Measurements from ENCODE around the gene EIF2B4. TPM values are rescaled to one million over a fixed set of nuclear protein-coding genes. Genes with fewer than 3 reads are reported as not detected.

Gene EIF2B4
- total and polyA plus RNA-seq, 9 of the 15 experiments (the other 6 are each of a cell fraction or from before 2014, with no cell fraction given): 29.7 to 80.3 (median 58.9) TPM

DNA sequence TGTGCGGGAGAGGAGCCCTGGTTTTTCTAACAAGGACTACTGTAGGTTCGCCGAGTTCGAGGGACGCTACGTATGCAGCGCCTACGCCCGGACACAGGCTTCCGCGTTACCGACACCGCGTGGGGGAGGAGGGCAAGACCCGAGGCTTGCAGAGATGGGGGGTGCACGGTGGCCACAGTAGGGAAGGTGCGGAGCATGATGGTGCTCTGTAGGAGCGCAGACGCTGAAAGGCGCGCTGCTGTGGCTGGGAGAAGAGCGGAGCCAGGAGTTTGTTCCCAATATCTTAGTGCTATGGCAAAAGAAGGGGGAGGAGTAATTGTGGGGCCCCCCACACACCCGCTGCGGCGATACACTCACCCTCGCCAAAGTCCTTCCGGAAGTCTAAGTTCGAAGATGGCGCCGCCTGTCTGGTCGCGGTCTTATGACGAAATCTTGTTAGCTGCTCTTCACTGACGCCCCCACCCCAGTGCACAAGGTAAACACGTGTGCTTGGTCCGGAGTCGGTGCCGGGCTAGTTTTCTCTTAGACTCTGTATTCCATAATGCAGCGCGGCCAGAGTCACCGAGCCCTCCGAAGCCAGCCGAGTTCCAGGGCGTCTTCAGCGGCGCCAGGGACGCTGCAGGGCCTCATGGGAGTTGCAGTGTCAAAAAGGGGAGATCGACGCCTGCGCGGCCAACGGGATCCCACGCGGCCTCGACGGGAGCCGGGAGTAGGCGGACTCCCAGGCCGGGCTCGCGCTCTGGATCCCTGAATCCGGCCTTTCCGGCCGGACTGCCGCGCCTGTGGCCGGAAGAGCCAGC is 13.6 kb downstream of the EIF2B4 start, which contains the start of gene GTF3C2 (continued):
- TF ChIP-seq, protein P1, sequence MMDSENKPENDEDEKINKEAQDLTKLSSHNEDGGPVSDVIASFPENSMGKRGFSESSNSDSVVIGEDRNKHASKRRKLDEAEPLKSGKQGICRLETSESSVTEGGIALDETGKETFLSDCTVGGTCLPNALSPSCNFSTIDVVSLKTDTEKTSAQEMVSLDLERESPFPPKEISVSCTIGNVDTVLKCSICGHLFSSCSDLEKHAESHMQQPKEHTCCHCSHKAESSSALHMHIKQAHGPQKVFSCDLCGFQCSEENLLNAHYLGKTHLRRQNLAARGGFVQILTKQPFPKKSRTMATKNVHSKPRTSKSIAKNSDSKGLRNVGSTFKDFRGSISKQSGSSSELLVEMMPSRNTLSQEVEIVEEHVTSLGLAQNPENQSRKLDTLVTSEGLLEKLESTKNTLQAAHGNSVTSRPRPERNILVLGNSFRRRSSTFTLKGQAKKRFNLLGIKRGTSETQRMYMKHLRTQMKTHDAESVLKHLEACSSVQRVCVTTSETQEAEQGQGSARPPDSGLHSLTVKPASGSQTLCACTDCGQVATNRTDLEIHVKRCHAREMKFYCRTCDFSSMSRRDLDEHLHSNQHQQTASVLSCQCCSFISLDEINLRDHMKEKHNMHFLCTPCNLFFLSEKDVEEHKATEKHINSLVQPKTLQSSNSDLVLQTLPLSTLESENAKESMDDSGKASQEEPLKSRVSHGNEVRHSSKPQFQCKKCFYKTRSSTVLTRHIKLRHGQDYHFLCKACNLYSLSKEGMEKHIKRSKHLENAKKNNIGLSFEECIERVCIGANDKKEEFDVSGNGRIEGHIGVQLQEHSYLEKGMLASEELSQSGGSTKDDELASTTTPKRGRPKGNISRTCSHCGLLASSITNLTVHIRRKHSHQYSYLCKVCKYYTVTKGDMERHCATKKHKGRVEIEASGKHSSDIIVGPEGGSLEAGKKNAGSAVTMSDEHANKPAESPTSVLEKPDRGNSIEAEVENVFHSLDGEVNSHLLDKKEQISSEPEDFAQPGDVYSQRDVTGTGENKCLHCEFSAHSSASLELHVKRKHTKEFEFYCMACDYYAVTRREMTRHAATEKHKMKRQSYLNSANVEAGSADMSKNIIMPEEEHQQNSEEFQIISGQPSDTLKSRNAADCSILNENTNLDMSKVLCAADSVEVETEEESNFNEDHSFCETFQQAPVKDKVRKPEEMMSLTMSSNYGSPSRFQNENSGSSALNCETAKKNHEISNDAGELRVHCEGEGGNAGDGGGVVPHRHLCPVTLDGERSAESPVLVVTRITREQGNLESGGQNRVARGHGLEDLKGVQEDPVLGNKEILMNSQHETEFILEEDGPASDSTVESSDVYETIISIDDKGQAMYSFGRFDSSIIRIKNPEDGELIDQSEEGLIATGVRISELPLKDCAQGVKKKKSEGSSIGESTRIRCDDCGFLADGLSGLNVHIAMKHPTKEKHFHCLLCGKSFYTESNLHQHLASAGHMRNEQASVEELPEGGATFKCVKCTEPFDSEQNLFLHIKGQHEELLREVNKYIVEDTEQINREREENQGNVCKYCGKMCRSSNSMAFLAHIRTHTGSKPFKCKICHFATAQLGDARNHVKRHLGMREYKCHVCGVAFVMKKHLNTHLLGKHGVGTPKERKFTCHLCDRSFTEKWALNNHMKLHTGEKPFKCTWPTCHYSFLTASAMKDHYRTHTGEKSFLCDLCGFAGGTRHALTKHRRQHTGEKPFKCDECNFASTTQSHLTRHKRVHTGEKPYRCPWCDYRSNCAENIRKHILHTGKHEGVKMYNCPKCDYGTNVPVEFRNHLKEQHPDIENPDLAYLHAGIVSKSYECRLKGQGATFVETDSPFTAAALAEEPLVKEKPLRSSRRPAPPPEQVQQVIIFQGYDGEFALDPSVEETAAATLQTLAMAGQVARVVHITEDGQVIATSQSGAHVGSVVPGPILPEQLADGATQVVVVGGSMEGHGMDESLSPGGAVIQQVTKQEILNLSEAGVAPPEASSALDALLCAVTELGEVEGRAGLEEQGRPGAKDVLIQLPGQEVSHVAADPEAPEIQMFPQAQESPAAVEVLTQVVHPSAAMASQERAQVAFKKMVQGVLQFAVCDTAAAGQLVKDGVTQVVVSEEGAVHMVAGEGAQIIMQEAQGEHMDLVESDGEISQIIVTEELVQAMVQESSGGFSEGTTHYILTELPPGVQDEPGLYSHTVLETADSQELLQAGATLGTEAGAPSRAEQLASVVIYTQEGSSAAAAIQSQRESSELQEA (IDR thresholded peaks at IDR 0.05; ENCODE audit: low read depth): peak; percentile 91
- TF ChIP-seq, protein P2, sequence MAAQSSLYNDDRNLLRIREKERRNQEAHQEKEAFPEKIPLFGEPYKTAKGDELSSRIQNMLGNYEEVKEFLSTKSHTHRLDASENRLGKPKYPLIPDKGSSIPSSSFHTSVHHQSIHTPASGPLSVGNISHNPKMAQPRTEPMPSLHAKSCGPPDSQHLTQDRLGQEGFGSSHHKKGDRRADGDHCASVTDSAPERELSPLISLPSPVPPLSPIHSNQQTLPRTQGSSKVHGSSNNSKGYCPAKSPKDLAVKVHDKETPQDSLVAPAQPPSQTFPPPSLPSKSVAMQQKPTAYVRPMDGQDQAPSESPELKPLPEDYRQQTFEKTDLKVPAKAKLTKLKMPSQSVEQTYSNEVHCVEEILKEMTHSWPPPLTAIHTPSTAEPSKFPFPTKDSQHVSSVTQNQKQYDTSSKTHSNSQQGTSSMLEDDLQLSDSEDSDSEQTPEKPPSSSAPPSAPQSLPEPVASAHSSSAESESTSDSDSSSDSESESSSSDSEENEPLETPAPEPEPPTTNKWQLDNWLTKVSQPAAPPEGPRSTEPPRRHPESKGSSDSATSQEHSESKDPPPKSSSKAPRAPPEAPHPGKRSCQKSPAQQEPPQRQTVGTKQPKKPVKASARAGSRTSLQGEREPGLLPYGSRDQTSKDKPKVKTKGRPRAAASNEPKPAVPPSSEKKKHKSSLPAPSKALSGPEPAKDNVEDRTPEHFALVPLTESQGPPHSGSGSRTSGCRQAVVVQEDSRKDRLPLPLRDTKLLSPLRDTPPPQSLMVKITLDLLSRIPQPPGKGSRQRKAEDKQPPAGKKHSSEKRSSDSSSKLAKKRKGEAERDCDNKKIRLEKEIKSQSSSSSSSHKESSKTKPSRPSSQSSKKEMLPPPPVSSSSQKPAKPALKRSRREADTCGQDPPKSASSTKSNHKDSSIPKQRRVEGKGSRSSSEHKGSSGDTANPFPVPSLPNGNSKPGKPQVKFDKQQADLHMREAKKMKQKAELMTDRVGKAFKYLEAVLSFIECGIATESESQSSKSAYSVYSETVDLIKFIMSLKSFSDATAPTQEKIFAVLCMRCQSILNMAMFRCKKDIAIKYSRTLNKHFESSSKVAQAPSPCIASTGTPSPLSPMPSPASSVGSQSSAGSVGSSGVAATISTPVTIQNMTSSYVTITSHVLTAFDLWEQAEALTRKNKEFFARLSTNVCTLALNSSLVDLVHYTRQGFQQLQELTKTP (IDR thresholded peaks at IDR 0.05; ENCODE audit: low read depth in 1 of 2, partially characterized antibody in 2 of 2): peak; percentile 71 to 95
- TF ChIP-seq ZBTB1 (CRISPR knock-in tag; IDR thresholded peaks at IDR 0.05; ENCODE audit: borderline replicate concordance, low read depth): 0 out of 2 replicates have a peak, but pooled peaks have one; percentile 68
- no peak for TF ChIP-seq SREBF2 (CRISPR knock-in tag; IDR thresholded peaks at IDR 0.05)
- TF ChIP-seq, protein P3, sequence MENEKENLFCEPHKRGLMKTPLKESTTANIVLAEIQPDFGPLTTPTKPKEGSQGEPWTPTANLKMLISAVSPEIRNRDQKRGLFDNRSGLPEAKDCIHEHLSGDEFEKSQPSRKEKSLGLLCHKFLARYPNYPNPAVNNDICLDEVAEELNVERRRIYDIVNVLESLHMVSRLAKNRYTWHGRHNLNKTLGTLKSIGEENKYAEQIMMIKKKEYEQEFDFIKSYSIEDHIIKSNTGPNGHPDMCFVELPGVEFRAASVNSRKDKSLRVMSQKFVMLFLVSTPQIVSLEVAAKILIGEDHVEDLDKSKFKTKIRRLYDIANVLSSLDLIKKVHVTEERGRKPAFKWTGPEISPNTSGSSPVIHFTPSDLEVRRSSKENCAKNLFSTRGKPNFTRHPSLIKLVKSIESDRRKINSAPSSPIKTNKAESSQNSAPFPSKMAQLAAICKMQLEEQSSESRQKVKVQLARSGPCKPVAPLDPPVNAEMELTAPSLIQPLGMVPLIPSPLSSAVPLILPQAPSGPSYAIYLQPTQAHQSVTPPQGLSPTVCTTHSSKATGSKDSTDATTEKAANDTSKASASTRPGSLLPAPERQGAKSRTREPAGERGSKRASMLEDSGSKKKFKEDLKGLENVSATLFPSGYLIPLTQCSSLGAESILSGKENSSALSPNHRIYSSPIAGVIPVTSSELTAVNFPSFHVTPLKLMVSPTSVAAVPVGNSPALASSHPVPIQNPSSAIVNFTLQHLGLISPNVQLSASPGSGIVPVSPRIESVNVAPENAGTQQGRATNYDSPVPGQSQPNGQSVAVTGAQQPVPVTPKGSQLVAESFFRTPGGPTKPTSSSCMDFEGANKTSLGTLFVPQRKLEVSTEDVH (IDR thresholded peaks at IDR 0.05; ENCODE audit: low read depth, partially characterized antibody): peak; percentile 85
- TF ChIP-seq HDAC3 (IDR thresholded peaks at IDR 0.05; ENCODE audit: borderline replicate concordance, partially characterized antibody): peak; percentile 97

All from K562 (cell line).